Smooth muscle cell (in vitro differentiated cells): ENCODE measurements around the gene TEX101. TPM values are rescaled to one million over a fixed set of nuclear protein-coding genes. Genes with fewer than 3 reads are reported as not detected.

ENCODE experiments used
- DNase-seq: peaks from one replicate; lab custom pipeline; 2025; ENCODE audit not compliant: unreplicated experiment; lab: John Stamatoyannopoulos, UW
- H2AFZ ChIP-seq: fragments of 200-600 bp; sonication (generic); 2 replicates; pipeline ENCODE4 v1.6.0; 2016; ENCODE audit warnings: antibody characterized with exemption, low read depth, mild to moderate bottlenecking
- H3F3A ChIP-seq: fragments of 200-600 bp; sonication (generic); 2 replicates; pipeline ENCODE4 v1.6.0; 2017; ENCODE audit warnings: antibody characterized with exemption, low read depth
- H3K27ac ChIP-seq: fragments of 200-600 bp; sonication (generic); 2 replicates; pipeline ENCODE4 v1.5.1; 2016; ENCODE audit warnings: low read depth, mild to moderate bottlenecking
- H3K27me3 ChIP-seq: fragments of 200-600 bp; sonication (generic); 2 replicates; pipeline ENCODE4 v1.6.1; 2016; ENCODE audit warnings: low read depth, mild to moderate bottlenecking
- H3K36me3 ChIP-seq: fragments of 200-600 bp; sonication (generic); 2 replicates; pipeline ENCODE4 v1.5.1; 2016; ENCODE audit warnings: low read depth
- H3K4me1 ChIP-seq: fragments of 200-600 bp; sonication (generic); 2 replicates; pipeline ENCODE4 v1.5.1; 2016; ENCODE audit warnings: low read depth
- H3K4me2 ChIP-seq: fragments of 200-600 bp; sonication (generic); 2 replicates; pipeline ENCODE4 v1.6.0; 2016; ENCODE audit warnings: mild to moderate bottlenecking
- H3K4me3 ChIP-seq: fragments of 200-600 bp; sonication (generic); 2 replicates; pipeline ENCODE4 v1.5.1; 2016; ENCODE audit warnings: mild to moderate bottlenecking
- H3K79me2 ChIP-seq: fragments of 200-600 bp; sonication (generic); 2 replicates; pipeline ENCODE4 v1.6.0; 2016; ENCODE audit warnings: low read depth, mild to moderate bottlenecking
- H3K9ac ChIP-seq: fragments of 200-600 bp; sonication (generic); 2 replicates; pipeline ENCODE4 v1.6.0; 2016; ENCODE audit warnings: low read depth
- H3K9me3 ChIP-seq: fragments of 200-600 bp; sonication (generic); replicated peaks from 2 replicates; pipeline ENCODE4 v1.5.1; 2016; ENCODE audit warnings: low read depth
- H4K20me1 ChIP-seq: fragments of 200-600 bp; sonication (generic); 2 replicates; pipeline ENCODE4 v1.6.0; 2016; ENCODE audit warnings: low read depth
- WGBS: methylation state at CpG from one replicate; pipeline ENCODE4 v1.1.7; 2016; ENCODE audit warnings: low lambda C conversion rate; 5-methylcytosine and 5-hydroxymethylcytosine counted together
- polyA plus RNA-seq: library from polyadenylated mRNA; unstranded; fragments of >200 nt; fragmentation: Nextera tagmentation; extraction: Ambion mirVana; gene quantifications from 2 replicates; pipeline ENCODE4 v1.2.1, GENCODE V29; 2016
- total RNA-seq: library from RNA; depleted of rRNA; stranded (reverse); fragments of >200 nt; gene quantifications from 2 replicates; pipeline ENCODE4 v1.2.3, GENCODE V29; 2014
- TF ChIP-seq, protein P1 (sequence below): fragments of 200-600 bp; sonication (generic); IDR thresholded peaks from 2 replicates; pipeline ENCODE4 v1.5.1; 2017; ENCODE audit warnings: borderline replicate concordance, mild to moderate bottlenecking, antibody characterized with exemption; ENCODE audit not compliant: insufficient read depth, poor library complexity, severe bottlenecking

The TEX101 gene
- total and polyA plus RNA-seq, 2 experiments from 2014 or later, result not detected

DNA sequence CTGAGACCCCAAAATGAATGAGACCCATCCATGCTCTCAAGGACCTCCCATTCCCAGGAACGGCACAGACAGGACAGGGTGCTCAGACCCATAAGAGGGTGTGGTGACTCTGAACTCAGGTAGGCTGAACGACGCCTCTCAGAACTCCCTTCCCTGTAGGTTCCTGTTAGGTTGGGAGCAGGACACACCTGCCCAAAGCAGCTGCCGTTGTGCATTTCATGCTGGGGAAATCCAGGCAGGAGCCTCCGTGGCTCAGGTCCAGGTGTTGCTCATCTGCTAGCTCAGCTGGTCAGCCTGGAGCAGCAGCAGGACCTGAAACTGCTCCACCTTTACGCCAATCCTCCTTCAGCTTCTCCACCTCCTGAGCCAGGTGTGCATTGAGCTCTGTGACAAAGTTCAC lies 19.1 kb upstream of the TEX101 start:
- H4K20me1 ChIP-seq, result no peaks in the 10 kb centered on the region
- no peaks in the 10 kb centered on the region for H3K79me2 ChIP-seq
- 84% methylated on average over 6 of the region's 6 CpGs for WGBS
- H3K4me3 ChIP-seq, result no peak overlapping the region
- H3K27me3 ChIP-seq, result no peaks in the 10 kb centered on the region
- no peaks in the 10 kb centered on the region for H3K9me3 ChIP-seq
- H3K27ac ChIP-seq, result no peak overlapping the region
- no peak for DNase-seq
- no peak overlapping the region for H3K9ac ChIP-seq
- TF ChIP-seq, protein P1, sequence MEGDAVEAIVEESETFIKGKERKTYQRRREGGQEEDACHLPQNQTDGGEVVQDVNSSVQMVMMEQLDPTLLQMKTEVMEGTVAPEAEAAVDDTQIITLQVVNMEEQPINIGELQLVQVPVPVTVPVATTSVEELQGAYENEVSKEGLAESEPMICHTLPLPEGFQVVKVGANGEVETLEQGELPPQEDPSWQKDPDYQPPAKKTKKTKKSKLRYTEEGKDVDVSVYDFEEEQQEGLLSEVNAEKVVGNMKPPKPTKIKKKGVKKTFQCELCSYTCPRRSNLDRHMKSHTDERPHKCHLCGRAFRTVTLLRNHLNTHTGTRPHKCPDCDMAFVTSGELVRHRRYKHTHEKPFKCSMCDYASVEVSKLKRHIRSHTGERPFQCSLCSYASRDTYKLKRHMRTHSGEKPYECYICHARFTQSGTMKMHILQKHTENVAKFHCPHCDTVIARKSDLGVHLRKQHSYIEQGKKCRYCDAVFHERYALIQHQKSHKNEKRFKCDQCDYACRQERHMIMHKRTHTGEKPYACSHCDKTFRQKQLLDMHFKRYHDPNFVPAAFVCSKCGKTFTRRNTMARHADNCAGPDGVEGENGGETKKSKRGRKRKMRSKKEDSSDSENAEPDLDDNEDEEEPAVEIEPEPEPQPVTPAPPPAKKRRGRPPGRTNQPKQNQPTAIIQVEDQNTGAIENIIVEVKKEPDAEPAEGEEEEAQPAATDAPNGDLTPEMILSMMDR, result no peak
- H3K4me1 ChIP-seq, result no peaks in the 10 kb centered on the region
- H3K36me3 ChIP-seq, result no peaks in the 10 kb centered on the region
- no peak overlapping the region for H2AFZ ChIP-seq
- H3K4me2 ChIP-seq, result no peak overlapping the region
- no peaks in the 10 kb centered on the region for H3F3A ChIP-seq

DNA sequence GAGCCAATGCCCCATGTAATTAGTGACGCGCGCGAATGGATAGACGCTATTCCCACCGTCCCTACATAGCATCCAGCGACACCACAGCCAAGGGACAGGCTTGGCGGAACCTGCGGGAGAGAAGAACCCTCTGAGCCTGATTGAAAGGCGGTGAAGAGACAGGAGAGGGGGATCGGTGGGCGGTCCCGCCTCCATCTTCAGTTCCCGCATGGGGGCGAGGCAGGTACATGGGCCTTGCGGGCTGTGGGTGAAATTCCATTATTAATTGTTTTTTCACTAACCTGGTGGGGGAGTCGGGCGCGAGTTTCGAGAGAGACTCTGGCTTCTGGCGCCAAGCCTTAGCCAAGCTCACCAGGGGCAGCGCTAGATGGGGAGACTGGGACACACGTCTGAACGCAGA lies 8.4 kb upstream of the TEX101 start:
- Histone ChIP-seq H2AFZ (no peak overlapping the region), H3K79me2 (no peaks in the 10 kb centered on the region), H3K4me1 (no peaks in the 10 kb centered on the region), H3K9ac (no peak overlapping the region), H3F3A (no peaks in the 10 kb centered on the region), H3K4me2 (no peak overlapping the region), H3K4me3 (no peak overlapping the region), H4K20me1 (no peaks in the 10 kb centered on the region), H3K27me3 (no peaks in the 10 kb centered on the region), H3K9me3 (no peaks in the 10 kb centered on the region), H3K27ac (no peak overlapping the region), H3K36me3 (no peaks in the 10 kb centered on the region)
- DNase-seq, result no peak
- WGBS, result 61% methylated on average over 24 of the region's 24 CpGs
- TF ChIP-seq, protein P1, result no peak

DNA sequence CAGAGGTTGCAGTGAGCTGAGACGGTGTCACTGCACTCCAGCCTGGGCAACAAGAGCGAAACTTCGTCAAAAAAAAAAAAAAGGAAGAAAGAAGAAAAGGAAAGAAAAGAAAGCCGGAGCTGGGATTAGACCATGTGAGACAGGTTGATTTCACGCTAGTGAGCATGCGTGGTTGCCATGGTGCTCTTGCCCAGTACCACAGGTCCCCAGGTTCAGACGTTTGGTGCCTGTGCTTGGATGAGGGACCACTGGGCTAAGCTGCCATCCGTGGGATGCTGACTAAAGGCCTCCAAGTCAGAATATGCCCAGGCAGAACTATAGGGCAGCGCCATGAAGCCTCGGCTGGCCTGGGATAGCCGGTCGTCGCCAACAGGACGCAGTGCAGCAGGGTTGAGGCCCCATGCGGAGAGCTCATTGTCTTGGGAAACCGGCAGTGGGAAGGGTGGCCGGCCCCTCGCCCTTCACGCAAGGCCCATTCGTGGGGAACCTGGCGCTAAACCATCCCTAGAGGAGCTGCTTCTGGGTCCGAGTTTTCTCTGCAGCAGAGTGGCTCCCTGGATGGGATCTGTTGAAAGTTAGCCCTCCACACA lies 7.2 kb upstream of the TEX101 start:
- Histone ChIP-seq H3K9ac (no peak overlapping the region), H3K4me2 (no peak overlapping the region), H3K79me2 (no peaks in the 10 kb centered on the region), H2AFZ (no peak overlapping the region), H3F3A (no peaks in the 10 kb centered on the region), H3K9me3 (no peaks in the 10 kb centered on the region), H4K20me1 (no peaks in the 10 kb centered on the region), H3K36me3 (no peaks in the 10 kb centered on the region), H3K27me3 (no peaks in the 10 kb centered on the region), H3K4me3 (no peak overlapping the region), H3K4me1 (no peaks in the 10 kb centered on the region), H3K27ac (no peak overlapping the region)
- no peak for DNase-seq
- TF ChIP-seq, protein P1, result no peak
- WGBS, result 81% methylated on average over 21 of the region's 22 CpGs

DNA sequence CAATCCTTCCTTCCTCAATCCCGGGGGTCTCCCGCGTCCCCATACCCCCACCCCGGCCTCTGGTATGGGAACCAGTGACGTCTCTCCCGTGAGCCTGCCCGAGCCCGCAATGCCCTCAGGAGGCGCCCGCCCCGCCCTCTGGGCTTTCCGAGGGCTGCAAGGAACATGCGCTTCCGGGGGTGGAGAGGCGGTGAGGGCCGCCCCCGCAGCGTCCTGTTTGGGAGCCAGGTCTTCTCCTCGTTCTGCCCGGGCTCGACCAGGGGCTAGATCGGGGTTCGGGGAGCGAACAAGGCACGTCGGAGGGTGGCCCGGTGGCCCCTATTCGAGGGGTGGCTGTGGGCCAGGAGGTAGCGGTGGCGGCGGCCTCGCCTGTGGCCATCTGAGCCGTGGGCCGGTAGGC lies 6.6 kb upstream of the TEX101 start:
- Histone ChIP-seq H3K27ac (no peak overlapping the region), H4K20me1 (no peaks in the 10 kb centered on the region), H3F3A (no peaks in the 10 kb centered on the region), H3K9ac (no peak overlapping the region), H3K27me3 (no peaks in the 10 kb centered on the region), H3K79me2 (no peaks in the 10 kb centered on the region), H3K4me3 (no peak overlapping the region), H3K4me2 (no peak overlapping the region), H2AFZ (no peak overlapping the region), H3K4me1 (no peaks in the 10 kb centered on the region), H3K36me3 (no peaks in the 10 kb centered on the region), H3K9me3 (no peaks in the 10 kb centered on the region)
- WGBS, result 90% methylated on average over 32 of the region's 34 CpGs
- DNase-seq, result no peak
- TF ChIP-seq, protein P1, result no peak
